K562 (cell line): ENCODE measurements around the gene SH3BGR. TPM values are rescaled to one million over a fixed set of nuclear protein-coding genes. Genes with fewer than 3 reads are reported as not detected.
A peak's percentile ranks its signal among the peaks of the same experiment; 100 is the strongest.

Experiments
- ATAC-seq: fragments of 200-7000 bp; cut with Tn5 transposase; 3 replicates; pipeline ENCODE4 v1.9.1; 2020; ENCODE audit warnings: moderate library complexity
- BruUV-seq: library from RNA; stranded (reverse); fragments of 400-500 nt; replicated peaks from 2 replicates; lab custom pipeline; 2021; lab: Mats Ljungman, UMichigan
- CTCF ChIA-PET: fragments of 300-600 bp; formaldehyde crosslinking; extraction: SDS; loops from one replicate; lab custom pipeline; 2021; ENCODE audit warnings: low intra/inter-chr PET ratio; lab: Yijun Ruan, JAX
- POLR2A ChIA-PET: fragments of 300-600, 350-650 bp; sonication (Branson Sonifier 250); formaldehyde crosslinking; extraction: SDS; loops from one replicate; lab custom pipeline; 2021; ENCODE audit warnings: antibody characterized with exemption, inconsistent platforms; lab: Yijun Ruan, JAX
- DNase-seq, 4 experiments: peaks; one replicate each; pipeline versions ENCODE4 v3.0.0 to v3.0.0-alpha.2; 2011 to 2018; ENCODE audit warnings: low spot score in 3 of 4, mixed read lengths in 3 of 4; ENCODE audit errors: extremely low read depth in 1 of 4
- FAIRE-seq: peaks from 2 replicates; lab custom pipeline; 2011; peaks lifted over from hg19 to GRCh38; lab: Jason Lieb, UNC
- H2AFZ ChIP-seq: 2 replicates; pipeline ENCODE4 v1.6.0; 2011; ENCODE audit warnings: low read depth, low read length, control low read depth, inconsistent platforms
- H3K27ac ChIP-seq: fragments of 200-600 bp; 3 replicates; pipeline ENCODE4 v1.8.0; 2011; ENCODE audit warnings: low read depth, mild to moderate bottlenecking, control low read depth, inconsistent platforms, low read length, moderate library complexity, mixed read lengths; ENCODE audit errors: extremely low read depth
- H3K27me3 ChIP-seq, 2 experiments: fragments of 300-600 bp in 1 of 2; 2 replicates in 1 of 2; 3 replicates in 1 of 2; pipeline versions ENCODE4 v1.6.0 to v1.8.0; 2011; ENCODE audit warnings: inconsistent platforms in 2 of 2, low read length in 2 of 2, mild to moderate bottlenecking in 1 of 2, mixed read lengths in 1 of 2, moderate library complexity in 1 of 2; ENCODE audit not compliant: control insufficient read depth in 2 of 2, insufficient read depth in 2 of 2
- H3K36me3 ChIP-seq: fragments of 300-600 bp; 3 replicates; pipeline ENCODE4 v1.8.0; 2011; ENCODE audit warnings: mild to moderate bottlenecking, low read length, inconsistent platforms; ENCODE audit not compliant: control insufficient read depth, insufficient read depth
- H3K4me1 ChIP-seq, 2 experiments: fragments of 200-600 bp in 1 of 2; replicated peaks in 1 of 2; 2 replicates in 1 of 2; 3 replicates in 1 of 2; pipeline versions ENCODE4 v1.5.1 to v1.8.0; 2011; ENCODE audit warnings: inconsistent platforms in 2 of 2, low read length in 2 of 2, mild to moderate bottlenecking in 1 of 2, mixed read lengths in 1 of 2, moderate library complexity in 1 of 2; ENCODE audit not compliant: control insufficient read depth in 2 of 2, insufficient read depth in 2 of 2
- H3K4me2 ChIP-seq: 2 replicates; pipeline ENCODE4 v1.6.1; 2011; ENCODE audit warnings: low read length, control low read depth, inconsistent platforms, mixed read lengths; ENCODE audit not compliant: insufficient read depth
- H3K4me3 ChIP-seq: fragments of 200-600 bp; sonication (generic), shearing (Covaris generic); 2 replicates; pipeline ENCODE4 v1.5.1; 2016; ENCODE audit warnings: control low read depth, inconsistent platforms
- H3K79me2 ChIP-seq: fragments of 200-600 bp; 3 replicates; pipeline ENCODE4 v1.8.0; 2011; ENCODE audit warnings: low read length, inconsistent platforms; ENCODE audit not compliant: control insufficient read depth, insufficient read depth
- H3K9ac ChIP-seq, 2 experiments: 2 replicates each; pipeline versions ENCODE4 v1.6.0 to v1.6.1; 2011; ENCODE audit warnings: low read depth in 2 of 2, low read length in 2 of 2, control low read depth in 1 of 2, inconsistent platforms in 1 of 2, mild to moderate bottlenecking in 1 of 2, mixed read lengths in 1 of 2; ENCODE audit not compliant: insufficient read depth in 1 of 2
- H3K9me1 ChIP-seq: one replicate; pipeline ENCODE4 v1.6.0; 2011; ENCODE audit warnings: inconsistent platforms, mild to moderate bottlenecking, low read length, moderate library complexity; ENCODE audit not compliant: control insufficient read depth, insufficient read depth
- H3K9me3 ChIP-seq: replicated peaks from 2 replicates; pipeline ENCODE4 v1.5.1; 2011; ENCODE audit warnings: low read depth, low read length, inconsistent platforms; ENCODE audit not compliant: control insufficient read depth, insufficient read depth
- H4K20me1 ChIP-seq: replicated peaks from 2 replicates; pipeline ENCODE4 v1.6.1; 2011; ENCODE audit warnings: low read length, inconsistent platforms, mixed read lengths; ENCODE audit not compliant: control insufficient read depth, insufficient read depth
- C11orf30 ChIP-seq: fragments of 450-650 bp; IDR thresholded peaks from 2 replicates; pipeline ENCODE4 v1.6.1; 2016; ENCODE audit warnings: low read depth, mild to moderate bottlenecking
- CCNT2 ChIP-seq: IDR thresholded peaks from 2 replicates; pipeline ENCODE4 v1.6.1; 2011; ENCODE audit warnings: borderline replicate concordance, low read depth, mild to moderate bottlenecking, moderate library complexity, mixed read lengths, low read length; ENCODE audit not compliant: insufficient read length; ENCODE audit errors: extremely low read depth
- DEAF1 ChIP-seq: fragments of 450-650 bp; formaldehyde crosslinking; IDR thresholded peaks from 2 replicates; pipeline ENCODE4 v1.4.0; 2020; ENCODE audit warnings: mild to moderate bottlenecking, moderate library complexity
- DPF2 ChIP-seq: fragments of 450-650 bp; IDR thresholded peaks from 2 replicates; pipeline ENCODE4 v1.6.1; 2016
- EP300 ChIP-seq: IDR thresholded peaks from 2 replicates; pipeline ENCODE4 v1.6.1; 2012; ENCODE audit warnings: low read length, improper control_type of control experiment
- FOS ChIP-seq: IDR thresholded peaks from 3 replicates; pipeline ENCODE4 v1.6.1; 2011; ENCODE audit not compliant: insufficient read length; ENCODE audit errors: extremely low read depth
- FOSL1 ChIP-seq: fragments of 200-800 bp; sonication (Bioruptor generic); conservative IDR thresholded peaks from 2 replicates; pipeline ENCODE4 v1.6.1; 2016; ENCODE audit warnings: missing genetic modification characterization, missing compliant biosample characterization
- JUN ChIP-seq, 2 experiments: sonication (generic) in 1 of 2; formaldehyde crosslinking in 1 of 2; IDR thresholded peaks; 2 replicates each; pipeline versions ENCODE4 v1.6.1 to v1.8.0; 2012 to 2022; ENCODE audit warnings: borderline replicate concordance in 2 of 2, mild to moderate bottlenecking in 2 of 2, improper control_type of control experiment in 1 of 2, low read depth in 1 of 2, low read length in 1 of 2, missing genetic modification reagents in 1 of 2
- MEIS2 ChIP-seq: fragments of 450-650 bp; IDR thresholded peaks from 2 replicates; pipeline ENCODE4 v1.6.1; 2014; ENCODE audit warnings: mild to moderate bottlenecking; ENCODE audit not compliant: partially characterized antibody
- MTA2 ChIP-seq: fragments of 450-650 bp; IDR thresholded peaks from 2 replicates; pipeline ENCODE4 v1.6.1; 2016; ENCODE audit warnings: low read depth
- MXI1 ChIP-seq: IDR thresholded peaks from 2 replicates; pipeline ENCODE4 v1.6.1; 2011; ENCODE audit warnings: low read depth, mild to moderate bottlenecking, improper control_type of control experiment, low read length
- PKNOX1 ChIP-seq: fragments of 450-650 bp; IDR thresholded peaks from 2 replicates; pipeline ENCODE4 v1.6.1; 2016
- SIX5 ChIP-seq, 2 experiments: IDR thresholded peaks; 2 replicates each; pipeline ENCODE4 v1.6.1; 2011; ENCODE audit warnings: low read length in 2 of 2, borderline replicate concordance in 1 of 2, low read depth in 1 of 2, mild to moderate bottlenecking in 1 of 2, moderate library complexity in 1 of 2; ENCODE audit not compliant: insufficient read depth in 1 of 2
- STAT5A ChIP-seq: IDR thresholded peaks from 2 replicates; pipeline ENCODE4 v1.6.1; 2012; ENCODE audit warnings: low read length, inconsistent platforms, borderline replicate concordance
- ZBTB9 ChIP-seq: fragments of 450-650 bp; formaldehyde crosslinking; IDR thresholded peaks from 2 replicates; pipeline ENCODE4 v1.4.0; 2020; ENCODE audit warnings: mild to moderate bottlenecking, moderate library complexity
- ZC3H8 ChIP-seq: fragments of 450-650 bp; IDR thresholded peaks from 2 replicates; pipeline ENCODE4 v1.6.1; 2017
- ZEB2 ChIP-seq: fragments of 450-650 bp; IDR thresholded peaks from 2 replicates; pipeline ENCODE4 v1.6.1; 2016
- ZNF263 ChIP-seq: sonication (generic); formaldehyde crosslinking; IDR thresholded peaks from 2 replicates; pipeline ENCODE4 v1.8.0; 2022; ENCODE audit warnings: mild to moderate bottlenecking, missing genetic modification reagents, borderline replicate concordance
- ZNF282 ChIP-seq: sonication (generic); formaldehyde crosslinking; IDR thresholded peaks from 2 replicates; pipeline ENCODE4 v1.8.1; 2023; ENCODE audit warnings: missing genetic modification reagents
- ZNF584 ChIP-seq: fragments of 200-800 bp; sonication (Bioruptor generic); IDR thresholded peaks from 2 replicates; pipeline ENCODE4 v1.6.1; 2016; ENCODE audit warnings: low read depth, mild to moderate bottlenecking, missing genetic modification characterization, missing compliant biosample characterization
- ZNF785 ChIP-seq: fragments of 250-450 bp; sonication (Bioruptor Pico); IDR thresholded peaks from 2 replicates; pipeline ENCODE4 v1.4.0; 2020; ENCODE audit warnings: mild to moderate bottlenecking
- WGBS: fragments of 100-300 bp; shearing (Covaris generic); methylation state at CpG from one replicate; pipeline ENCODE4 v1.1.6; 2016; ENCODE audit warnings: low coverage, mixed read lengths; ENCODE audit not compliant: insufficient coverage; ENCODE audit errors: missing lambda C conversion rate; 5-methylcytosine and 5-hydroxymethylcytosine counted together
- in situ Hi-C: fragments of 300-500 bp; cut with MboI; formaldehyde crosslinking; loops from 4 replicates; pipeline ENCODE4 v1.15.0; 2018; ENCODE audit warnings: inconsistent platforms, mixed read lengths
- intact Hi-C: fragments of 100-400 bp; cut with micrococcal nuclease; formaldehyde crosslinking; loops from 2 replicates; pipeline ENCODE4 v1.14.2; 2022
- polyA plus RNA-seq, 8 experiments: library from polyadenylated mRNA; depleted of rRNA in 4 of 8; stranded (reverse) in 5 of 8; unstranded in 3 of 8; fragments of >200 nt; fragmentation: Nextera tagmentation in 2 of 8; fragmentation: Illumina TruSeq in 1 of 8; extraction: Ambion mirVana in 2 of 8; extraction: Trizol in 1 of 8; gene quantifications; 2 replicates each; pipeline versions ENCODE4 v1.2.1 to v1.2.3, GENCODE V29; 2011 to 2014; ENCODE audit warnings: inconsistent platforms in 1 of 8, missing spikeins in 1 of 8
- total RNA-seq, 7 experiments: library from RNA; depleted of rRNA in 6 of 7; stranded (reverse); fragments of >200 nt in 6 of 7; fragmentation: Illumina TruSeq in 2 of 7; extraction: Trizol in 2 of 7; gene quantifications; 2 replicates each; pipeline versions ENCODE4 v1.2.1 to v1.2.3, GENCODE V29; 2011 to 2021; ENCODE audit warnings: low replicate concordance in 1 of 7

The SH3BGR gene
- total and polyA plus RNA-seq, 9 of the 15 experiments (the other 6 are each of a cell fraction or from before 2014, with no cell fraction given) = 6.6 to 42.9 (median 25.6) TPM

- no peak overlapping the region for H3K4me2 ChIP-seq
- no peak overlapping the region for H3K27ac ChIP-seq
- intact Hi-C loops (no loop called here), in situ Hi-C loops (no loop called here)
- H2AFZ ChIP-seq = no peak overlapping the region
- no peaks in the 10 kb centered on the region for H3K9me1 ChIP-seq
- FAIRE-seq (no peak), DNase-seq (no peak), ATAC-seq (no peak)
- H4K20me1 ChIP-seq = no peaks in the 10 kb centered on the region
- BruUV-seq = no TSS peak
- H3K4me3 ChIP-seq = no peak overlapping the region
- H3K79me2 ChIP-seq = no peaks in the 10 kb centered on the region
- H3K27me3 ChIP-seq = peaks cover 3 to 7% of the 10 kb centered on the region in 2 experiments; a peak in 2 of 5 replicates
- H3K9me3 ChIP-seq = no peaks in the 10 kb centered on the region
- WGBS = 3% methylated on average over 1 of the region's 1 CpG
- POLR2A ChIA-PET = interaction anchor here (0.6 to 1.0 kb wide), 3 partner anchors 8 to 346 kb away, joined by 3 to 4 read pairs (median 3); no protein-coding TSS in a partner anchor
- CTCF ChIA-PET = no interaction called here
- H3K4me1 ChIP-seq = no peaks in the 10 kb centered on the region
- no peak overlapping the region for H3K9ac ChIP-seq
- H3K36me3 ChIP-seq = no peaks in the 10 kb centered on the region
- TF ChIP-seq STAT5A (no peak), JUN (IDR thresholded peaks at IDR 0.05; ENCODE audit: borderline replicate concordance, low read depth, low read length) (peak; percentile 79; the same call in 1 of the 2 replicates), JUN (CRISPR knock-in tag; IDR thresholded peaks at IDR 0.05; ENCODE audit: borderline replicate concordance) (no peak), FOSL1 (tag) (peak; percentile 95), ZNF785 (CRISPR knock-in tag) (no peak), FOS (peak; percentile 13), ZNF282 (CRISPR knock-in tag) (no peak), EP300 (peak; percentile 34; the same call in 1 of the 2 replicates), ZBTB9 (CRISPR knock-in tag) (no peak), DEAF1 (no peak), MXI1 (no peak), ZNF263 (CRISPR knock-in tag) (no peak), ZEB2 (0 out of 2 replicates have a peak, but pooled peaks have one; percentile 25), DPF2 (peak; percentile 70), PKNOX1 (peak; percentile 53; the same call in 1 of the 2 replicates), ZC3H8 (no peak), SIX5 (IDR thresholded peaks at IDR 0.05; ENCODE audit: borderline replicate concordance in 1 of 2, insufficient read depth in 1 of 2, low read depth in 1 of 2, low read length in 2 of 2) (no peak), C11orf30 (no peak), ZNF584 (no peak), CCNT2 (peak; percentile 44), MEIS2 (peak; percentile 97), MTA2 (no peak)
Observed at GRCh38 chr21:39483917-39484316, 32.1 kb downstream of the SH3BGR start.
